Activated CD4-positive, alpha-beta memory T cell treated with anti-CD3 and anti-CD28 coated beads for 36 hours (primary cell): ENCODE measurements around the gene COX4I2. TPM values are rescaled to one million over a fixed set of nuclear protein-coding genes. Genes with fewer than 3 reads are reported as not detected.
"Not testable (repeated sequence)": the region's sequence is repeated elsewhere in the genome, so short reads cannot be mapped to it uniquely, and the experiment has no call there.

Experiments used
- CTCF ChIA-PET: fragments of 350-600 bp; sonication (Branson Sonifier 250); formaldehyde crosslinking; loops from one replicate; lab custom pipeline; 2021; ENCODE audit warnings: antibody characterized with exemption, inconsistent platforms; lab: Charles Lee
- POLR2A ChIA-PET: fragments of 350-600 bp; sonication (Branson Sonifier 250); formaldehyde crosslinking; loops from one replicate; lab custom pipeline; 2021; ENCODE audit warnings: antibody characterized with exemption; lab: Charles Lee
- DNase-seq: peaks from one replicate; pipeline ENCODE4 v3.0.0-alpha.2; 2020
- H3K27ac Mint-ChIP-seq: one replicate; pipeline ENCODE4 v1.8.0; 2021; ENCODE audit warnings: mixed read lengths
- H3K27me3 Mint-ChIP-seq: one replicate; pipeline ENCODE4 v1.8.0; 2021; ENCODE audit warnings: mixed read lengths
- H3K36me3 Mint-ChIP-seq: one replicate; pipeline ENCODE4 v1.8.0; 2021; ENCODE audit warnings: mixed read lengths
- H3K4me1 Mint-ChIP-seq: one replicate; pipeline ENCODE4 v1.8.0; 2021; ENCODE audit warnings: low read depth, mixed read lengths
- H3K4me3 Mint-ChIP-seq: one replicate; pipeline ENCODE4 v1.8.0; 2021; ENCODE audit warnings: mild to moderate bottlenecking, mixed read lengths
- H3K9me3 Mint-ChIP-seq: one replicate; pipeline ENCODE4 v1.8.0; 2021; ENCODE audit warnings: mixed read lengths
- intact Hi-C: fragments of 100-400 bp; cut with micrococcal nuclease; formaldehyde crosslinking; loops from one replicate; pipeline ENCODE4 v1.15.1; 2023
- total RNA-seq, 2 experiments: library from RNA; stranded (reverse); gene quantifications; one replicate each; pipeline ENCODE4 v1.2.3, GENCODE V29; 2021

COX4I2 gene
- total RNA-seq, 2 experiments from 2014 or later: not detected

DNA sequence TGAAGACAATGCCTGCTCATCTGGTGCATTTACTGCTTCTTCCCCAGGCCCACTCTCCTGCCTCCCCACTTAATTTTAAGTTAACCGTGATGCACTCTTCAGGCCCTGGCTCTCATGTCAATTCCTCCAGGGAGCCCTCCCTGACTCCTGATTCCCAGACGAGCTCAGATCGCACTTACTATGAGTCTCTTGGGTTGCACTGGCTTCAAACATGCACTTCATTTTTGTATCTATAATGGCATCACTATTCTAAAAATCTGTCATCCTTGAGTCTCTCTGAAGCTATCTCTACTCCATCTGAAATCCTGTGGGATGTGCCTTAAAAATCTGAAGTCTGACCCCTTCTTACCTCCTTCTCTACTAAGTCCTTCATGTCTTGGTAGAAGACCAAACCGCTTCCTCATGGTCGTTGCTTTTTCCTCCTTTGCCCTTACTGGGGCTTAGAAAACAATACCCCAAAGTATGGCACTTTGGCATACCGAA, 24.7 kb downstream of the COX4I2 start:
- peak overlapping the region; percentile 70 for H3K27ac Mint-ChIP-seq

DNA sequence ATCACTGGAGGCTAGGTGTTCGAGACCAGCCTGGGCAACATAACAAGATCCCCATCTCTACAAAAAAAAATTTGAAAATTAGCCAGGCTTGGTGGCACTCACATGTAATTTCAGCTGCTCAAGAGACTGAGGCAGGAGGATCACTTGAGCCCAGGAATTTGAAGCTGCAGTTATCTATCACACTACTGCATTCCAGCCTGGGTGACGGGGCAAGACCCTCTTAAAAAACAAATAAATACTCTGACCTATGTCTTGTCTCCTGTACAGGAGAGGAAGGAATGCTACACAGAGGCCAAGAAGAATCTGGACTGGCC, 25.8 kb downstream of the COX4I2 start:
- Mint-ChIP-seq H3K27me3 (no peaks in the 10 kb centered on the region), H3K36me3 (peaks cover 38% of the 10 kb centered on the region), H3K9me3 (no peaks in the 10 kb centered on the region), H3K4me1 (peaks cover 58% of the 10 kb centered on the region), H3K27ac (peak overlapping the region; percentile 85), H3K4me3 (no peak overlapping the region)
- ChIA-PET POLR2A (interaction anchor here (0.7 to 1.6 kb wide), 3 partner anchors 59 to 64 kb away, joined by 3 to 5 read pairs (median 4); partner anchors contain the start of gene BCL2L1), CTCF (interaction anchor here (1.4 to 9.9 kb wide), 3 partner anchors 11 to 57 kb away, joined by 3 to 417 read pairs (median 5); partner anchors contain the start of gene BCL2L1)
- intact Hi-C loops: no loop called here
- DNase-seq: no peak

More for the DNA sequence above, 24.7 kb downstream of the COX4I2 start:
- peak overlapping the region; percentile 54 for H3K4me3 Mint-ChIP-seq
- CTCF ChIA-PET: interaction anchor here (0.8 to 9.9 kb wide), 20 partner anchors 11 to 90 kb away, joined by 3 to 417 read pairs (median 7); partner anchors contain the start of genes BCL2L1 and TPX2
- H3K4me1 Mint-ChIP-seq: peaks cover 50% of the 10 kb centered on the region
- intact Hi-C loops: loop anchor here (1.0 kb wide), 1 partner anchor 13 kb away; no protein-coding TSS in a partner anchor
- no peaks in the 10 kb centered on the region for H3K9me3 Mint-ChIP-seq
- no peaks in the 10 kb centered on the region for H3K27me3 Mint-ChIP-seq
- DNase-seq: no peak
- H3K36me3 Mint-ChIP-seq: peaks cover 30% of the 10 kb centered on the region
- POLR2A ChIA-PET: interaction anchor here (1.2 to 3.4 kb wide), 6 partner anchors 11 to 61 kb away, joined by 3 to 48 read pairs (median 6); partner anchors contain the start of gene BCL2L1

GRCh38 chr20:31663838-31664695, 26.4 kb downstream of the COX4I2 start:
- peaks cover 38% of the 10 kb centered on the region for H3K36me3 Mint-ChIP-seq
- peaks cover 58% of the 10 kb centered on the region for H3K4me1 Mint-ChIP-seq
- peak overlapping the region; percentile 85 for H3K27ac Mint-ChIP-seq
- POLR2A ChIA-PET: interaction anchor here (0.7 to 1.6 kb wide), 4 partner anchors 42 to 63 kb away, joined by 3 to 5 read pairs (median 4); partner anchors contain the start of gene BCL2L1
- intact Hi-C loops: no loop called here
- DNase-seq: no peak
- no peaks in the 10 kb centered on the region for H3K9me3 Mint-ChIP-seq
- no peaks in the 10 kb centered on the region for H3K27me3 Mint-ChIP-seq
- H3K4me3 Mint-ChIP-seq: no peak overlapping the region
- CTCF ChIA-PET: interaction anchor here (0.6 to 9.9 kb wide), 5 partner anchors 10 to 56 kb away, joined by 3 to 417 read pairs (median 5); partner anchors contain the start of gene BCL2L1

- Mint-ChIP-seq H3K9me3 (no peaks in the 10 kb centered on the region), H3K36me3 (peaks cover 45% of the 10 kb centered on the region), H3K4me3 (no peak overlapping the region), H3K27me3 (no peaks in the 10 kb centered on the region), H3K4me1 (peaks cover 66% of the 10 kb centered on the region), H3K27ac (peak overlapping the region; percentile 60)
- no peak for DNase-seq
- intact Hi-C loops: no loop called here
- ChIA-PET CTCF (interaction anchor here (0.6 to 9.9 kb wide), 6 partner anchors 9 to 56 kb away, joined by 3 to 417 read pairs (median 4); partner anchors contain the start of gene BCL2L1), POLR2A (interaction anchor here (1.2 to 1.6 kb wide), 2 partner anchors 42 to 57 kb away, joined by 4 to 5 read pairs; partner anchors contain the start of gene BCL2L1)
Measured at GRCh38 chr20:31664696-31665354, 27.1 kb downstream of the COX4I2 start.

GRCh38 chr20:31665753-31666152, 28.0 kb downstream of the COX4I2 start:
- peak overlapping the region; percentile 77 for H3K27ac Mint-ChIP-seq
- peaks cover 69% of the 10 kb centered on the region for H3K4me1 Mint-ChIP-seq
- intact Hi-C loops: no loop called here

GRCh38 chr20:31666258-31667042, 28.7 kb downstream of the COX4I2 start:
- Mint-ChIP-seq H3K9me3 (no peaks in the 10 kb centered on the region), H3K27me3 (no peaks in the 10 kb centered on the region), H3K4me3 (no peak overlapping the region), H3K36me3 (peaks cover 50% of the 10 kb centered on the region), H3K4me1 (peaks cover 70% of the 10 kb centered on the region), H3K27ac (peak overlapping the region; percentile 77)
- POLR2A ChIA-PET: no interaction called here
- intact Hi-C loops: no loop called here
- DNase-seq: peak; percentile 38
- CTCF ChIA-PET: interaction anchor here (1.3 to 2.2 kb wide), 3 partner anchors 10 to 57 kb away, joined by 3 to 6 read pairs (median 3); no protein-coding TSS in a partner anchor

More at GRCh38 chr20:31665753-31666152, 28.0 kb downstream of the COX4I2 start:
- ChIA-PET CTCF (interaction anchor here (1.3 to 9.9 kb wide), 3 partner anchors 10 to 55 kb away, joined by 3 to 417 read pairs (median 6); partner anchors contain the start of gene BCL2L1), POLR2A (no interaction called here)
- peaks cover 49% of the 10 kb centered on the region for H3K36me3 Mint-ChIP-seq
- H3K27me3 Mint-ChIP-seq: no peaks in the 10 kb centered on the region
- H3K4me3 Mint-ChIP-seq: no peak overlapping the region
- H3K9me3 Mint-ChIP-seq: no peaks in the 10 kb centered on the region
- DNase-seq: no peak

- intact Hi-C loops: no loop called here
- H3K36me3 Mint-ChIP-seq: peaks cover 57% of the 10 kb centered on the region
Measured at GRCh38 chr20:31667315-31668285, 29.9 kb downstream of the COX4I2 start.

GRCh38 chr20:31668944-31669343, 31.2 kb downstream of the COX4I2 start:
- Mint-ChIP-seq H3K36me3 (peaks cover 61% of the 10 kb centered on the region), H3K27ac (peak overlapping the region; percentile 76), H3K4me1 (peaks cover 67% of the 10 kb centered on the region)
- intact Hi-C loops, H3K9me3 Mint-ChIP-seq, DNase-seq, H3K27me3 Mint-ChIP-seq, H3K4me3 Mint-ChIP-seq: not testable (repeated sequence)
- POLR2A ChIA-PET: interaction anchor here (0.6 kb wide), 1 partner anchor 14 kb away, joined by 4 read pairs; no protein-coding TSS in a partner anchor
- CTCF ChIA-PET: interaction anchor here (1.1 to 1.7 kb wide), 2 partner anchors 35 to 54 kb away, joined by 3 to 11 read pairs; partner anchors contain the start of gene BCL2L1

More at GRCh38 chr20:31667315-31668285, 29.9 kb downstream of the COX4I2 start:
- CTCF ChIA-PET: interaction anchor here (1.4 to 1.7 kb wide), 2 partner anchors 55 to 56 kb away, joined by 3 to 11 read pairs; partner anchors contain the start of gene BCL2L1
- no peak for DNase-seq
- H3K27me3 Mint-ChIP-seq: no peaks in the 10 kb centered on the region
- POLR2A ChIA-PET: interaction anchor here (1.7 kb wide), 1 partner anchor 8 kb away, joined by 4 read pairs; no protein-coding TSS in a partner anchor
- no peaks in the 10 kb centered on the region for H3K9me3 Mint-ChIP-seq
- H3K27ac Mint-ChIP-seq: peak overlapping the region; percentile 70
- H3K4me3 Mint-ChIP-seq: no peak overlapping the region
- peaks cover 65% of the 10 kb centered on the region for H3K4me1 Mint-ChIP-seq

- intact Hi-C loops: no loop called here
- DNase-seq: no peak
- Mint-ChIP-seq H3K9me3 (no peaks in the 10 kb centered on the region), H3K27ac (peak overlapping the region; percentile 76), H3K27me3 (no peaks in the 10 kb centered on the region), H3K4me3 (no peak overlapping the region), H3K36me3 (peaks cover 64% of the 10 kb centered on the region), H3K4me1 (peaks cover 67% of the 10 kb centered on the region)
- ChIA-PET CTCF (interaction anchor here (1.0 to 1.7 kb wide), 4 partner anchors 36 to 57 kb away, joined by 3 to 11 read pairs (median 5); partner anchors contain the start of gene BCL2L1), POLR2A (no interaction called here)
Measured at GRCh38 chr20:31669876-31670275, 32.2 kb downstream of the COX4I2 start.
